ENCODE data around the gene ALG14. TPM values are rescaled to one million over a fixed set of nuclear protein-coding genes. Genes with fewer than 3 reads are reported as not detected.

Gene ALG14
- total RNA-seq, 1 donor from 2014 or later: 0.74 TPM

GRCh38 chr1:94989398-94989797, 83.4 kb downstream of the ALG14 start:
- H3K36me3 ChIP-seq: no peaks in the 10 kb centered on the region
- DNase-seq (ENCODE audit: extremely low spot score in 2 of 2): peak in 1 of 2 donors; percentile 64
- H3K27ac ChIP-seq: peak overlapping the region; percentile 22
- H3K9me3 ChIP-seq: no peaks in the 10 kb centered on the region
- intact Hi-C loops (cut with DNase I): no loop called here
- no peaks in the 10 kb centered on the region for H3K27me3 ChIP-seq
- TF ChIP-seq POLR2AphosphoS5 (IDR thresholded peaks at IDR 0.05; ENCODE audit: insufficient read depth in 1 of 2, low read depth in 1 of 2) (no peak), POLR2A (IDR thresholded peaks at IDR 0.05) (no peak), CTCF (IDR thresholded peaks at IDR 0.05) (no peak)
- no peak overlapping the region for H3K4me3 ChIP-seq
- peaks cover 13% of the 10 kb centered on the region for H3K4me1 ChIP-seq

GRCh38 chr1:94988356-94988755, 84.4 kb downstream of the ALG14 start:
- DNase-seq (ENCODE audit: extremely low spot score in 2 of 2): peak in 1 of 2 donors; percentile 6
- no peak for TF ChIP-seq CTCF (IDR thresholded peaks at IDR 0.05)
- no peak for TF ChIP-seq POLR2A (IDR thresholded peaks at IDR 0.05)
- no peak for TF ChIP-seq POLR2AphosphoS5 (IDR thresholded peaks at IDR 0.05; ENCODE audit: insufficient read depth in 1 of 2, low read depth in 1 of 2)
- intact Hi-C loops (cut with DNase I): no loop called here
- Histone ChIP-seq H3K36me3 (no peaks in the 10 kb centered on the region), H3K9me3 (no peaks in the 10 kb centered on the region), H3K27ac (no peak overlapping the region), H3K27me3 (no peaks in the 10 kb centered on the region), H3K4me1 (peaks cover 7% of the 10 kb centered on the region), H3K4me3 (no peak overlapping the region)

- DNase-seq (ENCODE audit: extremely low spot score in 2 of 2): no peak
- Histone ChIP-seq H3K4me1 (peaks cover 14% of the 10 kb centered on the region), H3K36me3 (no peaks in the 10 kb centered on the region), H3K27ac (no peak overlapping the region), H3K4me3 (no peak overlapping the region), H3K27me3 (no peaks in the 10 kb centered on the region), H3K9me3 (no peaks in the 10 kb centered on the region)
- TF ChIP-seq CTCF (IDR thresholded peaks at IDR 0.05): no peak
- TF ChIP-seq POLR2AphosphoS5 (IDR thresholded peaks at IDR 0.05; ENCODE audit: insufficient read depth in 1 of 2, low read depth in 1 of 2): no peak
- TF ChIP-seq POLR2A (IDR thresholded peaks at IDR 0.05): no peak
- intact Hi-C loops (cut with DNase I): no loop called here
Observed at GRCh38 chr1:94986783-94987182, 86.0 kb downstream of the ALG14 start.

GRCh38 chr1:94983171-94983739, 89.5 kb downstream of the ALG14 start:
- Histone ChIP-seq H3K9me3 (no peaks in the 10 kb centered on the region), H3K4me3 (no peak overlapping the region), H3K27ac (peak overlapping the region; percentile 44), H3K4me1 (peaks cover 12% of the 10 kb centered on the region), H3K27me3 (no peaks in the 10 kb centered on the region), H3K36me3 (no peaks in the 10 kb centered on the region)
- no peak for DNase-seq (ENCODE audit: extremely low spot score in 2 of 2)
- intact Hi-C loops (cut with DNase I): no loop called here
- no peak for TF ChIP-seq POLR2A (IDR thresholded peaks at IDR 0.05)
- TF ChIP-seq POLR2AphosphoS5 (IDR thresholded peaks at IDR 0.05; ENCODE audit: insufficient read depth in 1 of 2, low read depth in 1 of 2): peak in 1 of 2 donors; percentile 26
- TF ChIP-seq CTCF (IDR thresholded peaks at IDR 0.05): no peak

- Histone ChIP-seq H3K4me1 (peaks cover 12% of the 10 kb centered on the region), H3K4me3 (no peak overlapping the region), H3K27ac (peak overlapping the region; percentile 44), H3K36me3 (no peaks in the 10 kb centered on the region), H3K9me3 (no peaks in the 10 kb centered on the region), H3K27me3 (no peaks in the 10 kb centered on the region)
- no peak for DNase-seq (ENCODE audit: extremely low spot score in 2 of 2)
- intact Hi-C loops (cut with DNase I): no loop called here
- TF ChIP-seq POLR2A (IDR thresholded peaks at IDR 0.05): no peak
- no peak for TF ChIP-seq POLR2AphosphoS5 (IDR thresholded peaks at IDR 0.05; ENCODE audit: insufficient read depth in 1 of 2, low read depth in 1 of 2)
- no peak for TF ChIP-seq CTCF (IDR thresholded peaks at IDR 0.05)
Observed at GRCh38 chr1:94982398-94982797, 90.4 kb downstream of the ALG14 start.
